GM18505 (cell line): Measurements from ENCODE around the gene RPS28.

ENCODE experiments used
- ATAC-seq: cut with Tn5 transposase; IDR thresholded peaks from one replicate; pipeline ENCODE4 v1.9.1; 2021; ENCODE audit not compliant: unreplicated experiment
- POLR2A ChIP-seq: IDR thresholded peaks from 4 replicates; pipeline ENCODE4 v1.6.1; 2011; ENCODE audit warnings: borderline replicate concordance; ENCODE audit not compliant: insufficient read depth, insufficient read length; ENCODE audit errors: extremely low read depth

The RPS28 gene

GRCh38 chr19:8366961-8367326 lies 45.6 kb downstream of the RPS28 start:
- no peak for ATAC-seq
- TF ChIP-seq POLR2A, result no peak

- no peak for TF ChIP-seq POLR2A
- ATAC-seq, result no peak
Measured at GRCh38 chr19:8367327-8368001, 46.2 kb downstream of the RPS28 start.

GRCh38 chr19:8370176-8371010 lies 49.1 kb downstream of the RPS28 start:
- no peak for ATAC-seq
- TF ChIP-seq POLR2A, result no peak

GRCh38 chr19:8371011-8371804 lies 49.9 kb downstream of the RPS28 start:
- ATAC-seq, result no peak
- no peak for TF ChIP-seq POLR2A
